Measurements from ENCODE around the gene FSTL4.

FSTL4 gene

GRCh38 chr5:133382661-133383579 lies 229.4 kb downstream of the FSTL4 start:
- DNase-seq, result no peak

- DNase-seq, result no peak
Observed at GRCh38 chr5:133381571-133382365, 230.6 kb downstream of the FSTL4 start.

GRCh38 chr5:133381041-133381440 lies 231.3 kb downstream of the FSTL4 start:
- DNase-seq, result no peak

- no peak for DNase-seq
Observed at GRCh38 chr5:133377736-133378135, 234.6 kb downstream of the FSTL4 start.

GRCh38 chr5:133376986-133377385 lies 235.4 kb downstream of the FSTL4 start:
- no peak for DNase-seq

GRCh38 chr5:133373121-133373870 lies 239.0 kb downstream of the FSTL4 start:
- no peak for DNase-seq

GRCh38 chr5:133372293-133372937 lies 239.9 kb downstream of the FSTL4 start:
- DNase-seq, result no peak

GRCh38 chr5:133371371-133372155 lies 240.8 kb downstream of the FSTL4 start:
- DNase-seq, result no peak

- DNase-seq, result no peak
Observed at GRCh38 chr5:133370904-133371303, 241.4 kb downstream of the FSTL4 start.

- no peak for DNase-seq
Observed at GRCh38 chr5:133370036-133370831, 242.1 kb downstream of the FSTL4 start.

GRCh38 chr5:133368916-133369783 lies 243.2 kb downstream of the FSTL4 start:
- DNase-seq, result no peak

GRCh38 chr5:133367984-133368383 lies 244.4 kb downstream of the FSTL4 start:
- no peak for DNase-seq

GRCh38 chr5:133367071-133367786 lies 245.1 kb downstream of the FSTL4 start:
- no peak for DNase-seq

- no peak for DNase-seq
Observed at GRCh38 chr5:133366438-133366837, 245.9 kb downstream of the FSTL4 start.

- no peak for DNase-seq
Observed at GRCh38 chr5:133365738-133366137, 246.6 kb downstream of the FSTL4 start.

- no peak for DNase-seq
Observed at GRCh38 chr5:133364936-133365707, 247.2 kb downstream of the FSTL4 start.

GRCh38 chr5:133363807-133364587 lies 248.3 kb downstream of the FSTL4 start:
- no peak for DNase-seq

- no peak for DNase-seq
Observed at GRCh38 chr5:133362438-133362837, 249.9 kb downstream of the FSTL4 start.

All from NCI-H1436 treated with DMSO at 0.1 percent for 48 hours (cell line).